IMR-90 (cell line): ENCODE measurements around the gene NHLH2. TPM values are rescaled to one million over a fixed set of nuclear protein-coding genes. Genes with fewer than 3 reads are reported as not detected.

Experiments
- ATAC-seq: fragments of 200-7000 bp; cut with Tn5 transposase; 2 replicates; pipeline ENCODE4 v1.9.1; 2020; ENCODE audit warnings: low read depth, mild to moderate bottlenecking, moderate library complexity
- BruUV-seq: library from RNA; stranded (reverse); fragments of 400-500 nt; replicated peaks from 2 replicates; lab custom pipeline; 2021; lab: Mats Ljungman, UMichigan
- CTCF ChIA-PET: fragments of 300-600 bp; formaldehyde crosslinking; extraction: SDS; loops from one replicate; lab custom pipeline; 2021; ENCODE audit warnings: antibody characterized with exemption; lab: Yijun Ruan, JAX
- POLR2A ChIA-PET: fragments of 300-600 bp; sonication (Branson Sonifier 250); formaldehyde crosslinking; loops from one replicate; lab custom pipeline; 2022; ENCODE audit warnings: antibody characterized with exemption; ENCODE audit not compliant: unreplicated experiment; lab: Charles Lee
- DNase-seq: peaks from one replicate; pipeline ENCODE4 v3.0.0; 2013
- H2AFZ ChIP-seq: replicated peaks from 2 replicates; pipeline ENCODE3; 2013; ENCODE audit warnings: low read length, mild to moderate bottlenecking; ENCODE audit not compliant: poor library complexity
- H2AK5ac ChIP-seq: 2 replicates; pipeline ENCODE4 v1.6.1; 2013; ENCODE audit warnings: low read depth, low read length, inconsistent platforms
- H2AK9ac ChIP-seq: replicated peaks from 2 replicates; pipeline ENCODE3; 2013; ENCODE audit warnings: mild to moderate bottlenecking, low read depth, low read length, moderate library complexity; ENCODE audit not compliant: poor library complexity
- H2BK120ac ChIP-seq: 2 replicates; pipeline ENCODE4 v1.6.1; 2013; ENCODE audit warnings: low read depth, low read length, inconsistent platforms
- H2BK15ac ChIP-seq: 3 replicates; pipeline ENCODE4 v1.6.1; 2013; ENCODE audit warnings: low read depth, low read length, inconsistent platforms
- H2BK20ac ChIP-seq: 2 replicates; pipeline ENCODE4 v1.6.1; 2013; ENCODE audit warnings: low read depth, mild to moderate bottlenecking, inconsistent platforms, low read length, moderate library complexity
- H2BK5ac ChIP-seq: 2 replicates; pipeline ENCODE4 v1.6.1; 2013; ENCODE audit warnings: mild to moderate bottlenecking, low read depth, low read length, inconsistent platforms; ENCODE audit not compliant: poor library complexity, severe bottlenecking
- H3K14ac ChIP-seq: replicated peaks from 2 replicates; pipeline ENCODE4 v1.6.1; 2013; ENCODE audit warnings: low read depth, low read length, inconsistent platforms
- H3K18ac ChIP-seq: 2 replicates; pipeline ENCODE4 v1.6.1; 2013; ENCODE audit warnings: low read depth, low read length, control low read depth
- H3K23ac ChIP-seq: 2 replicates; pipeline ENCODE4 v1.6.1; 2013; ENCODE audit warnings: low read depth, low read length, inconsistent platforms
- H3K27ac ChIP-seq: 2 replicates; pipeline ENCODE4 v1.5.1; 2013; ENCODE audit warnings: mild to moderate bottlenecking, control low read depth, low read length; ENCODE audit not compliant: insufficient read depth
- H3K27me3 ChIP-seq: 2 replicates; pipeline ENCODE4 v1.6.1; 2013; ENCODE audit warnings: low read length; ENCODE audit not compliant: control insufficient read depth, insufficient read depth
- H3K36me3 ChIP-seq: 2 replicates; pipeline ENCODE4 v1.6.1; 2013; ENCODE audit warnings: low read length, mixed read lengths; ENCODE audit not compliant: control insufficient read depth, insufficient read depth
- H3K4ac ChIP-seq: 2 replicates; pipeline ENCODE4 v1.6.1; 2013; ENCODE audit warnings: low read depth, low read length, inconsistent platforms
- H3K4me1 ChIP-seq: 2 replicates; pipeline ENCODE4 v1.6.1; 2013; ENCODE audit warnings: low read length, mixed read lengths; ENCODE audit not compliant: control insufficient read depth, insufficient read depth
- H3K4me2 ChIP-seq: 2 replicates; pipeline ENCODE4 v1.6.1; 2013; ENCODE audit warnings: low read depth, mild to moderate bottlenecking, control low read depth, low read length, moderate library complexity
- H3K4me3 ChIP-seq: 2 replicates; pipeline ENCODE4 v1.5.1; 2013; ENCODE audit warnings: low read depth, mild to moderate bottlenecking, control low read depth, low read length, moderate library complexity; ENCODE audit not compliant: insufficient read depth
- H3K56ac ChIP-seq: 2 replicates; pipeline ENCODE4 v1.6.1; 2013; ENCODE audit warnings: low read length, inconsistent platforms; ENCODE audit not compliant: insufficient read depth; ENCODE audit errors: extremely low read depth
- H3K79me1 ChIP-seq, 2 experiments: 2 replicates each; pipeline ENCODE4 v1.6.1; 2013; ENCODE audit warnings: low read length in 2 of 2, inconsistent platforms in 1 of 2, low read depth in 1 of 2
- H3K9ac ChIP-seq: 2 replicates; pipeline ENCODE4 v1.6.1; 2013; ENCODE audit warnings: low read depth, low read length, control low read depth
- H3K9me1 ChIP-seq: 2 replicates; pipeline ENCODE4 v1.6.1; 2013; ENCODE audit warnings: low read length, inconsistent platforms; ENCODE audit not compliant: insufficient read depth
- H3K9me3 ChIP-seq: 2 replicates; pipeline ENCODE4 v1.6.1; 2013; ENCODE audit warnings: low read length; ENCODE audit not compliant: control insufficient read depth, insufficient read depth
- H4K20me1 ChIP-seq: 2 replicates; pipeline ENCODE4 v1.6.1; 2013; ENCODE audit warnings: low read length, inconsistent platforms; ENCODE audit not compliant: insufficient read depth
- H4K5ac ChIP-seq: 2 replicates; pipeline ENCODE4 v1.6.1; 2013; ENCODE audit warnings: mild to moderate bottlenecking, low read depth, low read length, control low read depth
- H4K8ac ChIP-seq, 2 experiments: 2 replicates each; pipeline ENCODE4 v1.6.1; 2013; ENCODE audit warnings: low read depth in 2 of 2, low read length in 2 of 2, control low read depth in 1 of 2, inconsistent platforms in 1 of 2
- H4K91ac ChIP-seq: 2 replicates; pipeline ENCODE4 v1.6.1; 2013; ENCODE audit warnings: low read depth, low read length, inconsistent platforms; ENCODE audit not compliant: insufficient read depth
- BHLHE40 ChIP-seq: fragments of 150-350 bp; IDR thresholded peaks from 2 replicates; pipeline ENCODE4 v1.6.1; 2016; ENCODE audit warnings: mild to moderate bottlenecking, low read depth, low read length
- CHD1 ChIP-seq: IDR thresholded peaks from 2 replicates; pipeline ENCODE4 v1.6.1; 2012; ENCODE audit warnings: low read depth, low read length, improper control_type of control experiment
- MAFK ChIP-seq: IDR thresholded peaks from 2 replicates; pipeline ENCODE4 v1.6.1; 2012; ENCODE audit warnings: low read depth, low read length, improper control_type of control experiment
- MAZ ChIP-seq: IDR thresholded peaks from 2 replicates; pipeline ENCODE4 v1.6.1; 2012; ENCODE audit warnings: low read depth, mild to moderate bottlenecking, low read length, improper control_type of control experiment, moderate library complexity, borderline replicate concordance
- MXI1 ChIP-seq: IDR thresholded peaks from 2 replicates; pipeline ENCODE4 v1.6.1; 2012; ENCODE audit warnings: low read depth, mild to moderate bottlenecking, low read length, moderate library complexity, borderline replicate concordance
- RCOR1 ChIP-seq: IDR thresholded peaks from 2 replicates; pipeline ENCODE4 v1.6.1; 2012; ENCODE audit warnings: mild to moderate bottlenecking, low read length, improper control_type of control experiment; ENCODE audit not compliant: insufficient replicate concordance
- RFX5 ChIP-seq: IDR thresholded peaks from 2 replicates; pipeline ENCODE4 v1.8.0; 2012; ENCODE audit warnings: low read depth, mild to moderate bottlenecking, low read length, moderate library complexity
- USF2 ChIP-seq: fragments of 150-350 bp; IDR thresholded peaks from 2 replicates; pipeline ENCODE4 v1.6.1; 2017; ENCODE audit warnings: mild to moderate bottlenecking, antibody characterized with exemption, low read length, low read depth
- WGBS, 2 experiments: methylation state at CpG; one replicate each; pipeline versions ENCODE4 v1.1.5 to v1.1.7; 2013; ENCODE audit warnings: missing lambda C conversion rate in 2 of 2; ENCODE audit not compliant: insufficient read length in 1 of 2; ENCODE audit errors: extremely low coverage in 2 of 2; 5-methylcytosine and 5-hydroxymethylcytosine counted together
- dilution Hi-C: fragments of 300-500 bp; cut with HindIII; formaldehyde crosslinking; loops from one replicate; pipeline ENCODE4 v1.14.3; 2018; ENCODE audit warnings: low sequenced_read_pairs; ENCODE audit not compliant: unreplicated experiment
- in situ Hi-C: fragments of 300-500 bp; cut with MboI; formaldehyde crosslinking; loops from 3 replicates; pipeline ENCODE4 v1.14.3; 2019; ENCODE audit warnings: low sequenced_read_pairs, inconsistent platforms, mixed read lengths
- intact Hi-C: fragments of 100-400 bp; cut with micrococcal nuclease; formaldehyde crosslinking; loops from 2 replicates; pipeline ENCODE4 v1.10.0; 2022
- polyA plus RNA-seq, 3 experiments: library from polyadenylated mRNA; depleted of rRNA; stranded (reverse); fragments of >200 nt; gene quantifications; 2 replicates each; pipeline ENCODE4 v1.2.3, GENCODE V29; 2012; ENCODE audit warnings: low replicate concordance in 1 of 3
- total RNA-seq: library from RNA; depleted of rRNA; stranded (reverse); fragments of >200 nt; gene quantifications from 2 replicates; pipeline ENCODE4 v1.2.3, GENCODE V29; 2012
- TF ChIP-seq, protein P1 (sequence below): conservative IDR thresholded peaks from 2 replicates; pipeline ENCODE4 v1.5.1; 2012; ENCODE audit warnings: mild to moderate bottlenecking, low read depth, low read length, improper control_type of control experiment

Gene NHLH2
- total and polyA plus RNA-seq, 2 of the 4 experiments (the other 2 are of a cell fraction), result not detected

DNA sequence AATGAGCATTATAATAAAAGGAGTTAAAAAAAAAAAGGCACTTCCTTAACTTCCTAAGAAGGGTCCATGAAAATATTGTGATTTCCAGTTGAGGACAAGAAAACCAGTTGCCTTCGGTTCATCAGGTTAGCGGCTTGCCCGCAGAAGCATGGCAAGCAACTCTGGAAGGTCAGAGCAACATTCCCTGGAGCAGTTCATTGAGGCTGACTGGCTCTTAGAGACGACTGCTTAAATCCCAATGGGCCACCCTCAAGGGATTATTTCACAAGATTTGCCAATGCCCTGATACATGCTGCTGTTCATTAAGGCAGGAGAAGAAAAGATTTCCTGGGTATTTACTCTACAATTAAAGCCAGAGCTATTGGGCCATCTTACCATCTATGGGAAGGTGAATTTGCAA, 43.4 kb downstream of the NHLH2 start:
- Histone ChIP-seq H3K9me1 (no peaks in the 10 kb centered on the region), H3K36me3 (no peaks in the 10 kb centered on the region), H3K27me3 (peaks cover 6% of the 10 kb centered on the region), H4K5ac (no peak overlapping the region), H4K91ac (no peak overlapping the region), H2AK5ac (no peak overlapping the region), H2AK9ac (no peak overlapping the region), H2BK20ac (no peak overlapping the region), H3K9me3 (no peaks in the 10 kb centered on the region), H2BK15ac (no peak overlapping the region), H3K56ac (no peak overlapping the region), H3K27ac (no peak overlapping the region), H3K79me1 (no peaks in the 10 kb centered on the region), H3K4me3 (no peak overlapping the region), H2BK5ac (no peak overlapping the region), H3K9ac (no peak overlapping the region), H4K8ac (no peak overlapping the region), H4K20me1 (no peaks in the 10 kb centered on the region), H3K18ac (no peak overlapping the region), H3K23ac (no peak overlapping the region), H3K4me2 (no peak overlapping the region), H2BK120ac (no peak overlapping the region), H3K4me1 (no peaks in the 10 kb centered on the region), H2AFZ (no peak overlapping the region), H3K4ac (no peak overlapping the region), H3K14ac (no peak overlapping the region)
- POLR2A ChIA-PET, result no interaction called here
- CTCF ChIA-PET, result no interaction called here
- intact Hi-C loops, result no loop called here
- ATAC-seq (no peak), DNase-seq (no peak)
- no peak for TF ChIP-seq RFX5
- TF ChIP-seq MAZ, result no peak
- no peak for TF ChIP-seq BHLHE40
- TF ChIP-seq CHD1, result no peak
- TF ChIP-seq, protein P1, sequence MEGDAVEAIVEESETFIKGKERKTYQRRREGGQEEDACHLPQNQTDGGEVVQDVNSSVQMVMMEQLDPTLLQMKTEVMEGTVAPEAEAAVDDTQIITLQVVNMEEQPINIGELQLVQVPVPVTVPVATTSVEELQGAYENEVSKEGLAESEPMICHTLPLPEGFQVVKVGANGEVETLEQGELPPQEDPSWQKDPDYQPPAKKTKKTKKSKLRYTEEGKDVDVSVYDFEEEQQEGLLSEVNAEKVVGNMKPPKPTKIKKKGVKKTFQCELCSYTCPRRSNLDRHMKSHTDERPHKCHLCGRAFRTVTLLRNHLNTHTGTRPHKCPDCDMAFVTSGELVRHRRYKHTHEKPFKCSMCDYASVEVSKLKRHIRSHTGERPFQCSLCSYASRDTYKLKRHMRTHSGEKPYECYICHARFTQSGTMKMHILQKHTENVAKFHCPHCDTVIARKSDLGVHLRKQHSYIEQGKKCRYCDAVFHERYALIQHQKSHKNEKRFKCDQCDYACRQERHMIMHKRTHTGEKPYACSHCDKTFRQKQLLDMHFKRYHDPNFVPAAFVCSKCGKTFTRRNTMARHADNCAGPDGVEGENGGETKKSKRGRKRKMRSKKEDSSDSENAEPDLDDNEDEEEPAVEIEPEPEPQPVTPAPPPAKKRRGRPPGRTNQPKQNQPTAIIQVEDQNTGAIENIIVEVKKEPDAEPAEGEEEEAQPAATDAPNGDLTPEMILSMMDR, result no peak
- no peak for TF ChIP-seq MXI1
- no peak for TF ChIP-seq MAFK
- no peak for TF ChIP-seq RCOR1
- no peak for TF ChIP-seq USF2
- no TSS peak for BruUV-seq
- WGBS, 2 experiments, result no CpG with 5 or more reads among the region's 4 CpGs
- in situ Hi-C loops, result no loop called here
- dilution Hi-C loops, result no loop called here
